SU-DHL-6 (cell line): ENCODE data around the gene IFNG-AS1.

Source experiments
- H2AFZ ChIP-seq: fragments of 200-600 bp; sonication (generic); 2 replicates; pipeline ENCODE4 v1.6.1; 2014; ENCODE audit warnings: low read depth, mild to moderate bottlenecking, moderate library complexity, mixed read lengths, antibody characterized with exemption, low read length; ENCODE audit not compliant: severe bottlenecking
- H3F3A ChIP-seq: fragments of 200-600 bp; shearing (Covaris generic); 2 replicates; pipeline ENCODE4 v1.6.0; 2016; ENCODE audit warnings: antibody characterized with exemption, mild to moderate bottlenecking; ENCODE audit not compliant: insufficient read depth
- H3K27ac ChIP-seq: fragments of 200-600 bp; sonication (generic); 2 replicates; pipeline ENCODE4 v1.5.1; 2016; ENCODE audit warnings: low read depth, mild to moderate bottlenecking, low read length, moderate library complexity, mixed read lengths
- H3K27me3 ChIP-seq: fragments of 200-600 bp; sonication (generic), shearing (Covaris generic); 2 replicates; pipeline ENCODE4 v1.6.0; 2014; ENCODE audit warnings: mild to moderate bottlenecking, low read length
- H3K36me3 ChIP-seq: fragments of 200-600 bp; sonication (generic); 2 replicates; pipeline ENCODE4 v1.6.1; 2014; ENCODE audit warnings: mild to moderate bottlenecking, low read length, mixed read lengths
- H3K4me2 ChIP-seq: fragments of 300-600, 200-600 bp; shearing (Covaris generic), sonication (generic); 2 replicates; pipeline ENCODE4 v1.6.0; 2014; ENCODE audit warnings: low read length, low read depth, mild to moderate bottlenecking; ENCODE audit not compliant: poor library complexity, severe bottlenecking
- H3K4me3 ChIP-seq: fragments of 200-600 bp; sonication (generic); 2 replicates; pipeline ENCODE4 v1.5.1; 2014; ENCODE audit warnings: antibody characterized with exemption, low read length, mild to moderate bottlenecking, mixed read lengths; ENCODE audit not compliant: insufficient read depth, poor library complexity, severe bottlenecking
- H3K79me2 ChIP-seq: fragments of 200-600 bp; sonication (generic); 2 replicates; pipeline ENCODE4 v1.6.1; 2014; ENCODE audit warnings: mild to moderate bottlenecking, low read length, moderate library complexity; ENCODE audit not compliant: insufficient read depth
- H3K9ac ChIP-seq: fragments of 200-600 bp; sonication (generic); 2 replicates; pipeline ENCODE4 v1.7.0; 2014; ENCODE audit warnings: mild to moderate bottlenecking, low read length
- H3K9me2 ChIP-seq: fragments of 200-600 bp; sonication (generic); replicated peaks from 2 replicates; pipeline ENCODE4 v1.6.1; 2014; ENCODE audit warnings: low read length; ENCODE audit not compliant: insufficient read depth
- H3K9me3 ChIP-seq: fragments of 200-600 bp; sonication (generic); 2 replicates; pipeline ENCODE4 v1.6.1; 2014; ENCODE audit warnings: low read length, mixed read lengths; ENCODE audit not compliant: insufficient read depth
- H4K20me1 ChIP-seq: fragments of 200-600 bp; sonication (generic); 2 replicates; pipeline ENCODE4 v1.6.1; 2014; ENCODE audit warnings: low read depth, mild to moderate bottlenecking, antibody characterized with exemption, low read length, moderate library complexity, mixed read lengths
- CTCF ChIP-seq: fragments of 200-600 bp; sonication (generic); IDR thresholded peaks from one replicate; pipeline ENCODE4 v1.5.1; 2017; ENCODE audit warnings: antibody characterized with exemption, mild to moderate bottlenecking, low read length, moderate library complexity; ENCODE audit not compliant: insufficient read depth, poor library complexity, severe bottlenecking
- EZH2phosphoT487 ChIP-seq: fragments of 200-600 bp; sonication (generic), shearing (Covaris generic); conservative IDR thresholded peaks from 2 replicates; pipeline ENCODE4 v1.6.1; 2018; ENCODE audit warnings: mild to moderate bottlenecking, antibody characterized with exemption, low read length, moderate library complexity, mixed read lengths

IFNG-AS1 gene

GRCh38 chr12:68065687-68066086, 76.4 kb downstream of the IFNG-AS1 start:
- Histone ChIP-seq H3K79me2 (no peaks in the 10 kb centered on the region), H3F3A (no peaks in the 10 kb centered on the region), H3K27ac (no peak overlapping the region), H4K20me1 (no peaks in the 10 kb centered on the region), H2AFZ (no peak overlapping the region), H3K27me3 (no peaks in the 10 kb centered on the region), H3K4me2 (no peak overlapping the region), H3K4me3 (no peak overlapping the region), H3K9me2 (no peaks in the 10 kb centered on the region), H3K36me3 (no peaks in the 10 kb centered on the region; the same call in 1 of the 2 replicates), H3K9me3 (peaks cover 11% of the 10 kb centered on the region; the same call in 1 of the 2 replicates), H3K9ac (no peak overlapping the region)
- TF ChIP-seq CTCF (no peak), EZH2phosphoT487 (no peak)

- H3F3A ChIP-seq = no peaks in the 10 kb centered on the region
- H3K79me2 ChIP-seq = no peaks in the 10 kb centered on the region
- H3K27ac ChIP-seq = no peak overlapping the region
- H2AFZ ChIP-seq = no peak overlapping the region
- H3K27me3 ChIP-seq = no peaks in the 10 kb centered on the region
- H3K4me3 ChIP-seq = no peak overlapping the region
- TF ChIP-seq CTCF (peak; percentile 35), EZH2phosphoT487 (no peak)
- no peaks in the 10 kb centered on the region for H3K9me2 ChIP-seq
- no peak overlapping the region for H3K9ac ChIP-seq
- H4K20me1 ChIP-seq = no peaks in the 10 kb centered on the region
- peaks cover 11% of the 10 kb centered on the region; the same call in 1 of the 2 replicates for H3K9me3 ChIP-seq
- no peaks in the 10 kb centered on the region; the same call in 1 of the 2 replicates for H3K36me3 ChIP-seq
- no peak overlapping the region for H3K4me2 ChIP-seq
Observed at GRCh38 chr12:68067762-68068376, 78.6 kb downstream of the IFNG-AS1 start.

GRCh38 chr12:68069275-68069674, 80.0 kb downstream of the IFNG-AS1 start:
- Histone ChIP-seq H3K4me2 (no peak overlapping the region), H3K27ac (no peak overlapping the region), H3K36me3 (no peaks in the 10 kb centered on the region; the same call in 1 of the 2 replicates), H4K20me1 (no peaks in the 10 kb centered on the region), H3K9me3 (peaks cover 11% of the 10 kb centered on the region; the same call in 1 of the 2 replicates), H2AFZ (no peak overlapping the region), H3K4me3 (no peak overlapping the region), H3K27me3 (no peaks in the 10 kb centered on the region), H3F3A (no peaks in the 10 kb centered on the region), H3K9ac (no peak overlapping the region), H3K9me2 (no peaks in the 10 kb centered on the region), H3K79me2 (no peaks in the 10 kb centered on the region)
- TF ChIP-seq CTCF (no peak), EZH2phosphoT487 (no peak)
